Gastroesophageal sphincter (tissue), 3 donors: ENCODE results near the gene FER.

Experiments used
- CTCF ChIP-seq, 4 experiments: fragments of 200-600 bp in 2 of 4; fragments of 450-650 bp in 2 of 4; sonication (generic) in 1 of 4; IDR thresholded peaks; one replicate each; pipeline ENCODE4 v1.5.1; 2017 to 2019; ENCODE audit warnings: antibody characterized with exemption in 4 of 4, mild to moderate bottlenecking in 2 of 4, moderate library complexity in 2 of 4
- EP300 ChIP-seq: sonication (generic); formaldehyde crosslinking; IDR thresholded peaks from one replicate; pipeline ENCODE4 v1.6.1; 2017; ENCODE audit warnings: antibody characterized with exemption, mild to moderate bottlenecking
- POLR2A ChIP-seq, 2 donors: fragments of 450-650 bp; IDR thresholded peaks; one replicate each; pipeline ENCODE4 v1.6.1; 2017; ENCODE audit warnings: antibody characterized with exemption in 2 of 2, mild to moderate bottlenecking in 2 of 2, moderate library complexity in 1 of 2
- POLR2AphosphoS5 ChIP-seq: sonication (generic); formaldehyde crosslinking; IDR thresholded peaks from one replicate; pipeline ENCODE4 v1.6.1; 2017; ENCODE audit warnings: antibody characterized with exemption

- TF ChIP-seq CTCF (IDR thresholded peaks at IDR 0.05): no peak
- TF ChIP-seq POLR2AphosphoS5: no peak
- TF ChIP-seq POLR2A (IDR thresholded peaks at IDR 0.05): no peak
- no peak for TF ChIP-seq EP300
Observed at GRCh38 chr5:109045710-109046109, 298.0 kb downstream of the FER start.
